GM21360 (cell line): ENCODE data around the gene THADA.

Source experiments
- ATAC-seq: cut with Tn5 transposase; IDR thresholded peaks from one replicate; pipeline ENCODE4 v1.9.1; 2021; ENCODE audit warnings: mild to moderate bottlenecking, moderate library complexity; ENCODE audit not compliant: unreplicated experiment

THADA gene

DNA sequence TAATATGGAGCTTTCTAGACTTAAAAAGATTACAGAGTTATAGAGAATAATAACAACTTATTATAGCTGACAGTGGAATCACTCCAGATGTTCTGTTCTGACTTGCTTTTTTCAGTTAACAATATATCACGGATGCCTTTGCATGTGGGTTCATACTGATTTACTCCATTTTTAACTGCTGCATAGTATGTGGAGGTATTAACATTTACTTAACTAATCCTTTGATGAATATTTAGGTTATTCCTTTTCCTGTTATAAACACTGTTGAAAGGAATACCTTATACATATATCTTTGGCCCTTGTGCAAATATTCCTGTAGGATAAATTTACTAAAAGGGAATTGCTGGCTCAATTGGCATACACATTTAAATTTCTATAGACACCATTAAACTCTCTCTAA lies 336.3 kb downstream of the THADA start:
- ATAC-seq: no peak

DNA sequence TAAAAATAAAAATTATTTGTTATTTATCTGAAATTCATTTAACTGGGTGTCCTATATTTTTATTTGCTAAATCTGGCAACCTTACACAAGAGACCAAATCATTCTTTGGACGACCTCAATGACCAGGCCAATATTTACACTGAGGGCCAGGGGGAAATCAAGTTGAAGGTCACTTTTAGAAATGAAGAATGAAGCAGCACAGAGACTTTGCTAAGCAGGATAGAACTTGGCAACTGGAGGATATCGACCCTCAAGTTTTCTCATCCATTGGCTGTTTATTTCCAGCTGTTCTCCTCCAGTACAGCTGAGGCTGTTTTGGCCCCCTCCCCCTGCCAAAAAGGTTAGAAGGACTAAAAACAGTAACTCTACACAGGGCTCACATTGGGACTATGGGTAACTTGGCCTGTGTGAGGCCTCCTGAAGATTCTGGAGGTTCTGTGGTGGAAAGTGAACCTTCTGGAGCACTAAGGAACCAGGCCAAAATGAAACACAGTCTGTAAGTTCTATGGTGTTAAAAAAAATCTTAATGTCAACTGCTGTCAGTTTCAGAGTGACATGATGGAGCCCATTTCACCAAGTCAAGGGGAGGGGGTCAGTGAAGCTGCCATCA lies 337.2 kb downstream of the THADA start:
- ATAC-seq: no peak

GRCh38 chr2:43255296-43255910 lies 340.4 kb downstream of the THADA start:
- ATAC-seq: no peak

- ATAC-seq: no peak
These were observed 341.5 kb downstream of the THADA start for GRCh38 chr2:43254331-43254730.

DNA sequence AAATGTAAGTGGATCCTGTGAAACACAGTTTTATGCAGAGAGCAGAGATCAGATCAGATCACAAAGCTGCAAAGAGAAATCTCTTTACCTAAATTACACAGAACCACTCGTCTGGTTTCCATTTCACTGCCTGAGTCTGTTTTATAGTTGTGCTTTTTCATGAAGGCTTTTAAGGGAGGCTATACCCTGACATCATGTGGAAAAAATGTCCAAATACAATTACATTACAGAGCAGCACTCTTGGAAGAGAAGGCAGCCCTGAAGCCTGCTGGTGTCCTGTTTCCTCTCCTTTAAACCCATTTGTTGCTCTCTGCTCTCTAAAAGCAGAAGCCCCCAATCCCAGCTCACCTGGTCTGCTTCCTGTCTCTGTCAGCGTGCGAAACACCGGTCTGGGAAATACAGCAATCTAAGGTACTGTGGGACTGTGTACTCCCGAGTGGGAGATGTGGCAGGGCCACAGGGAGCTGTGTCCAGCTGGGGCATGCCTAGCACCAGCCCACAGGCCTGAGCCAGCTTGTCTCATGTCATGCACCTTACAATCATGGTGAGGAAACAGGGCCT lies 344.6 kb downstream of the THADA start:
- no peak for ATAC-seq

GRCh38 chr2:43250015-43250414 lies 345.8 kb downstream of the THADA start:
- no peak for ATAC-seq

DNA sequence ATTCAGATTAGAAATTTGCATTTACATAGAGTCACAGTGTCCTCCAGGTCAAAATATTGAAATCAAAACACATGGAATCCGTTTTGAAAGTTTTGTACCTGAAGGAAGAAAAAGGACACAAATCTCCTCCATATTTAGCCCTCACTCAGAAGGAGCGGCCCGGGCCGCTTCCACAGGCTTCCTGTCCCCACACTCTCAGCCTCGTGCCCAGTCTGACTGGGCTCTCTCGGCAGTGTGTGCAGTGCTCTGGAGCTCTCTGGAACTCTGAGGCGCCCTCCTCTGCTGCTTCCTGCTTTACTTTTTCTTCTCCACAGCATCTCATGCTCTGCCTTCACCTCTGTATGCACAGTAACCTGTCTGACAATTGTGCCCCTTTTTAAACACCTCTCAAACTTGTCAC lies 347.2 kb downstream of the THADA start:
- ATAC-seq: no peak

GRCh38 chr2:43246641-43247040 lies 349.2 kb downstream of the THADA start:
- ATAC-seq: no peak

DNA sequence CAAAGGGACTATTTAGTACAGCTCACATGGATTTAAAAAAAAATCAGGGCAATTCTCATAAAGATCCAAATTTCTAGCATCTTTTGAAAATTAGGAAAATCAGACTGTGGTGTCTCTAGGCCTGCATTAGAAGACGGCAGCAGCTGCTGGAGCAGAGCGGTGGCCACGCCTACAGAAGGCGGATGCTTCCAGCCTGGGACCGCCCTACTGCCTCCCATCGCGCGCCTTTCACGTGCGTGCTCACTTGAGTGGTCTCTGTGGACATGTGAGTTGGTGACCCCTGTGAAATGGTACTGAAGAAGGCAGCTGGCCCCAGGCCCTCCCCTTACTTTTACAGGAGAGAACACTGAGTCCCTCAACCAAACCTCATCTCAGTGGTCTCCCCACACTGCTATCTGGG lies 354.3 kb downstream of the THADA start:
- no peak for ATAC-seq

DNA sequence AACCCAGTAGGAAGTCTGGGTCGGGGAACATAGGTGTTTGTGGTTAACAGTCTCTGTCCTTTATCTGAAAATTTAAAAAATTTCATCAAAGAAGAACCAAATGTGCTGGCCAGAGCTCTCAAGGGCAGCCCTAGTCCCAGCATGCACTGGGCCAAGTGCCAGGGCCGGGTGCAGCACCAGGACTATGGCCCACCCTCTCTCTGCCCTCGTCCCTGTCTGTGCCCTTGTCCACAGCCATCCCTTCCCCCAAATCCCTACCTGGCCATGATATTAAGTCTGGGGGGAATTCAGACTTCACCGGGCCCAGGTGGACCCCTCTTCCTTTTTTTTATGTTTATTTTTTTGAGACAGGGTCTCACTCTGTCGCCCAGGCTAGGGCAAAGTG lies 355.1 kb downstream of the THADA start:
- ATAC-seq: no peak

DNA sequence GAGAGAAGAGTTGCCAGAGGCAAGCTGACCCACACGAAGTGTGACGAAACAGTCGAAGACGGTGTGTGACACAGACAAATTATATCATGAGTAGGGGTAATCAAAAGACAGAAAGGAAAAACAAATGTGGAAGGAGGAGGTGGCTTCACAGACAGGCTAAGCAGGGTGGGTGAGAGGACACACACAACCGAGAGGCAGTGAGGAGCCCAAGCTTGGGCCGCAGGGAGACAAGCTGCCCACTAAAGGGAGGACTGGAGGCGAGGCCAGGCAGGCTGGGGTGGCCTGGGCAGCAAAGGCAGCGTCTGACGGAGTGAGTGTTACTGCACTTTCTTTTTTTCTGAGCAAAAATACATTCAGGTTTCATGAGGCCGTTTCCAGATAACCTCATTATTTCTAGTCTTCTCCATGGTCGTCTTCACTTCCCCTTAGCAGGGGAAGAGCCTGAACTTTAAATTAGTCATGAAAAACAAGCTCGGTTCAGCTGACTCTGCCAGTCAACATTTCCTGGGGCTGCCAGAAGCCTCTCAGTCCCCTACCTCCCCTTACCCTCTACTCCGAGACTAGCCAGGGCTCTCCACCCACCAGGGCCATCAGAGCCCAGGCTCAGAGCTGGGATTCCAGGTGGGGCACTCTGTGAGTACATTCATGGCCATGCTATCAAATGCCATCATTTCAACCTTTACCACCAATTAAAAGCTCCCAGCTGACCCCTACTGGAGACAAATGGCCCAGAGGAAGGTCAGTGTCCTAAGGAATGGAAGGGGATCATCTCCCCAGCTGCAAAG lies 355.7 kb downstream of the THADA start:
- ATAC-seq: no peak

DNA sequence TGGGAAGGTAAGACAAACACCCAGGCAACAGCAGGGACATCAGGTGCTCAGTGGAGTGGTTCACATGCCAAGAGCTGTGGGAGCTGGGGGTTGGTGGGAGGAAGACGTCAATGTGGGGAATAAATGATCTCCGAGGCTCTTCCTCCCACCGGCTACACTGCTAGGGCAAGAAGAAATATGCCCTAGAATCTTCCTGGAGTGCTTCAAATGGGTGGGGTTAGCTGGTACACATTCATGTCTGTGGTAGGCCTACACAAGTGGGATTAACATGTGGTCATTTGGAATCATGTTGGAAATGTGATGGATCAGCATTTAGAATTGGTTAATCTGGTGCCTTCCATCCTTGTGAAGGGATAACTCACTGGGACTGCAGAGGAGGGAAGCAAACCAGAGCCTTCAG lies 357.0 kb downstream of the THADA start:
- ATAC-seq: no peak

DNA sequence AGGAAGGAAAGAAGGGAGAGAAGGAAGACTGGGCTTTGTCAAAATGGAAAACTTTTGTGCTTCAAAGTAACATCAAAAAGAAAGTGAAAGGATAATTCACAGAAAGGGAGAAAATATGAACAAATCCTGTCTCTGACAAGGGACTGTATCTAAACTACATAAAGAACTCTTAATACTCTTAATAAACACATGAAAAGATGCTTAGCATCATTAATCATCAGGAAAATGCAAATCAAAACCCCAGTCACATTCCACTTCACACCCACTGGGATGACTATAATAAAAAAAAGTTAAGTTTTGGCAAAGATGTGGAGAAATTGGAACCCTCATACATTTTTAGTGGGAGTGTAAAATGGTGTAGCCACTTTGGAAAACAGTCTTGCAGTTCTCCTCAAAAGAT lies 357.7 kb downstream of the THADA start:
- no peak for ATAC-seq

- ATAC-seq: no peak
These were observed 362.3 kb downstream of the THADA start for GRCh38 chr2:43233218-43234212.

GRCh38 chr2:43230951-43231827 lies 364.6 kb downstream of the THADA start:
- no peak for ATAC-seq

- ATAC-seq: no peak
These were observed 365.4 kb downstream of the THADA start for GRCh38 chr2:43230351-43230885.

- ATAC-seq: no peak
These were observed 366.8 kb downstream of the THADA start for GRCh38 chr2:43228756-43229659.

- no peak for ATAC-seq
These were observed 367.5 kb downstream of the THADA start for GRCh38 chr2:43228321-43228751.
